AG04449 (cell line): ENCODE results near the gene ATF2.

Experiments used
- CTCF ChIA-PET: fragments of 350-600 bp; formaldehyde crosslinking; extraction: SDS; loops from one replicate; lab custom pipeline; 2021; ENCODE audit warnings: antibody characterized with exemption; lab: Yijun Ruan, JAX
- POLR2A ChIA-PET: fragments of 400-600, 350-600 bp; formaldehyde crosslinking; extraction: SDS; loops from one replicate; lab custom pipeline; 2020; ENCODE audit warnings: antibody characterized with exemption, inconsistent platforms; lab: Yijun Ruan, JAX
- DNase-seq: peaks from one replicate; pipeline ENCODE4 v3.0.0-alpha.2; 2010; ENCODE audit warnings: low read depth, low spot score
- H3K4me3 ChIP-seq: 2 replicates; pipeline ENCODE4 v1.5.1; 2011; ENCODE audit warnings: low read depth, mild to moderate bottlenecking, control low read depth, low read length
- TF ChIP-seq, protein P1 (sequence below): IDR thresholded peaks from one replicate; pipeline ENCODE4 v1.5.1; 2011; ENCODE audit warnings: mild to moderate bottlenecking, moderate library complexity, low read length, control low read depth, inconsistent platforms; ENCODE audit not compliant: insufficient read depth; ENCODE audit errors: missing control alignments

Gene ATF2

DNA sequence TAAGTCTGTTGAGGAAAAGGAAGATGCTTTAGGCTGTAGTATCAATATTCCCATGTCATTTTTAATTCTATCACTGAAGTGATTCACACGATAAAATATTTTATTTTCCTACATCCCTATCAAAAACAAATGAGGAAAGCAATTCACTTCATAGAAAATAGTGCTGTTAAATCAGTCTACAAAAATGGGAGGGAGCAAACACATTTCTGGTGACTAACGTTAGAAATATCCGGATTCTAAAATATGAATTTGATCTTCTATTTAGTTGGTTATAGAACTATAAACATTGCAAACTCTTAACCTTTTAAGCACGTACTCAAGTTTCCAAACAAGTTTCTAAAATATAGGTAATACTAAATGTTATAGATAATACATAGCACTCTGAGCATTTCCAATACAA, 20.8 kb downstream of the ATF2 start:
- TF ChIP-seq, protein P1, sequence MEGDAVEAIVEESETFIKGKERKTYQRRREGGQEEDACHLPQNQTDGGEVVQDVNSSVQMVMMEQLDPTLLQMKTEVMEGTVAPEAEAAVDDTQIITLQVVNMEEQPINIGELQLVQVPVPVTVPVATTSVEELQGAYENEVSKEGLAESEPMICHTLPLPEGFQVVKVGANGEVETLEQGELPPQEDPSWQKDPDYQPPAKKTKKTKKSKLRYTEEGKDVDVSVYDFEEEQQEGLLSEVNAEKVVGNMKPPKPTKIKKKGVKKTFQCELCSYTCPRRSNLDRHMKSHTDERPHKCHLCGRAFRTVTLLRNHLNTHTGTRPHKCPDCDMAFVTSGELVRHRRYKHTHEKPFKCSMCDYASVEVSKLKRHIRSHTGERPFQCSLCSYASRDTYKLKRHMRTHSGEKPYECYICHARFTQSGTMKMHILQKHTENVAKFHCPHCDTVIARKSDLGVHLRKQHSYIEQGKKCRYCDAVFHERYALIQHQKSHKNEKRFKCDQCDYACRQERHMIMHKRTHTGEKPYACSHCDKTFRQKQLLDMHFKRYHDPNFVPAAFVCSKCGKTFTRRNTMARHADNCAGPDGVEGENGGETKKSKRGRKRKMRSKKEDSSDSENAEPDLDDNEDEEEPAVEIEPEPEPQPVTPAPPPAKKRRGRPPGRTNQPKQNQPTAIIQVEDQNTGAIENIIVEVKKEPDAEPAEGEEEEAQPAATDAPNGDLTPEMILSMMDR = no peak
- no peak overlapping the region for H3K4me3 ChIP-seq
- POLR2A ChIA-PET = no interaction called here
- no peak for DNase-seq
- CTCF ChIA-PET = no interaction called here

DNA sequence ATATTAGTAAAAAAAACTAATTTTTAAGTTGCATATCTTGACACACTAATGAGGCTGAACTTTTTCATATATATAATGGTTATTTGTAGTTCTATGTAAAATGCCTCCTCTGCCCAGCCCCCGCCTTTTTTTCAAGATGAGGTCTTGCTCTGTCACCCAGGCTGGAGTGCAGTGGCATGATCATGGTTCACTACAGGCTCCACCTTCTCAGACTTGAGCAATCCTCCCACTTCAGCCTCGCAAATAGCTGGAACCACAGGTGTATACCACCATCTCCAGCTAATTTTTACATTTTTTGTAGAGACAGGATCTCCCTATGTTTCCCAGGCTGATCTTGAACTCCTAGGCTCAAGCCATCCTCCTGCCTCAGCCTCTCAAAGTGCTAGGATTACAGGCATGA, 24.3 kb downstream of the ATF2 start:
- POLR2A ChIA-PET = no interaction called here
- no peak for DNase-seq
- TF ChIP-seq, protein P1 = no peak
- no peak overlapping the region for H3K4me3 ChIP-seq
- CTCF ChIA-PET = no interaction called here

DNA sequence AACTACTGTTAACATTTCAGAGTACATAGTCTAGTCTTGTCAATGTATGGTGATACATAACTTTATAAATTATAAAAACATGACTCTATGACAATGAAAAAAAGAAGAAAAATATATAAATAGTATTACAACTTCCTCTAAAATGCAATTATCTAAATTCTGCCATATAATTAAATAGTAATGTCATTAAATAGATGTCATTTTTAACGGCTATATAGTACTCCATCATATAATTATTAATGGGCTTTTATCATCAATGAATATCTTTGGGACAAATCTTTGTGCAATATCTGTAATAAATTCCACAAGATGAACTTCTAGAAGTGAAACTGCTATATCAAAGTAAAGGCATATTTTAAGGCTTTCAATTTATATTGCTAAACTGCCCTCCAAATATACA, 24.8 kb downstream of the ATF2 start:
- TF ChIP-seq, protein P1 = no peak
- no peak overlapping the region for H3K4me3 ChIP-seq
- DNase-seq = no peak
- ChIA-PET POLR2A (no interaction called here), CTCF (no interaction called here)

DNA sequence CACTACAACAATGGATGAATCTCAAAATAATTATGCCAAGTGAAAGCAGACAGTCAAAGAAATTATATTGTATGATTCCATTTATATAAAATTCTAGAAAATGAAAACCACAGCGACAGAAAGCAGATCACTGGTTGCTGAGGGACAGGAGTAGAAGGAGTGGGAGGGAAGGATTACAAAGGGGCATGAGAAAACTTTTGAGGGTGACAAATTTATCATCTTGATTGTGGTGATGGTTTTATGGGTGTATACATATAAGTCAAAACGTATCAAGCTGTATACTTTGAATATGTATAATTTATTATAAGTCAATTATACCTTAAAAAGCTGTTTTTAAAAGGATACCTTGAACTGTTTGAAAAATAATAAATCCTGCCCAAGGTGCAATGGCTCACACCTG, 27.7 kb downstream of the ATF2 start:
- no peak overlapping the region for H3K4me3 ChIP-seq
- ChIA-PET POLR2A (no interaction called here), CTCF (interaction anchor here (1.6 to 1.7 kb wide), 2 partner anchors 21 to 26 kb away, joined by 3 to 6 read pairs; no protein-coding TSS in a partner anchor)
- no peak for DNase-seq
- TF ChIP-seq, protein P1 = no peak

DNA sequence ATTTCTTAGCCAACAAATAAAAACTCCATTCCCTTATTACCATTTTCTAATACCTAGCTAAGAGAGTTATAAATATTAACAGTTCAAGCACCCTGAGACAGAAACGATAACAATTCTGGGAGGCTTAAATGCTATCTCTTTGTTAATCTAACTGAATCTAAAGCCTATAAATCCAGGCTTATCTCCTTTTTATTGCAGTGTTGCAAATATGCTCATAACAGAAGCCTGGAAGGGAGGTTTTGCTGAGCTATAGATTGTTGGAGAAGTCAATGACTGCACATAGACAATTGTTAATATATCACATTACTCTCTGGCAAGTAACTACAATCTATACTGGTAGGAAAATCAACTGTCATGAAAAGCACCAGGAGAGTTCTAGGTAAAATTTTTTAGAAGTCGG, 30.2 kb downstream of the ATF2 start:
- POLR2A ChIA-PET = no interaction called here
- CTCF ChIA-PET = interaction anchor here (1.0 to 1.2 kb wide), 2 partner anchors 11 to 12 kb away, joined by 3 to 5 read pairs; no protein-coding TSS in a partner anchor

DNA sequence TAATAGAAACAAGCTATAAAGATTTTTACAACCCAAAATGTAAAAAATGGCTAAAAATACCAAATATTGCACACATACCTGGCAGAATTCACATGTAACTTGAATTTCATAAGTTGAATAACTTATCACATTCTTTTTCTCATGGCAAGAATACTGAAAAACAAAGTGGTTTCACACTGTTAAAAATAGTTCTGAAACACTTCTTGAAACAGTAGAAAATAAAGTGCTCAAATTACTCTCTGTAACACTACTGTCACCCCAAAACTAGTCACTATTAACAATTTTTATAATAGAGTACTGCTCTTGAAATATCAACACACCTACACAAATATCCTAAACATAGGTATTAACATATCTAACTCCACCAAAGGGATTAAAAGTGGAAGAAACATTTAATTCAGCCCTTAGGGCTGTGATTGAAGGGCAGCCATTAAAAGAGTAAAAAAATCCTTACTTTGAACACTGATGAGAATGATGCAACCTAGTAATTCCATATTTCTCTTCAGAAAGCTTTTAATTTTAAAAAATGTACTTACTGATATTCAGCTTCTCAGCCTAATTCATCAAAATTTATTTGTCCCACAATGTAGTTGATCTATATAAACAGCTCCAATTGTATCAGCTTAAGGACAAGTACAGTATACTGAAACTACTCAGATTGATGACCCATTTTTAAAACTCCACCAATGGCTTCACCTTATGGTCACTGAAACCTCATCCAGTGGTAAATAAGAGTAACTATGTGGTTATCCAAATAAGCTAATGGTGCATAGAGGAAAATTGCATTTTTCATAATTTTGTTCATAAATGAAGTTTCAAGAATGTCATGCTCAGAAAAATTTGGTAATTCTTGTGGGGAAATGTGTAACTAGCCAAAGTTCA, 31.4 kb downstream of the ATF2 start:
- ChIA-PET CTCF (interaction anchor here (0.8 to 1.6 kb wide), 6 partner anchors 11 to 32 kb away, joined by 3 to 5 read pairs (median 3); no protein-coding TSS in a partner anchor), POLR2A (no interaction called here)
- DNase-seq = no peak
- TF ChIP-seq, protein P1 = no peak
- no peak overlapping the region for H3K4me3 ChIP-seq

More for the DNA sequence above, 30.2 kb downstream of the ATF2 start:
- DNase-seq = no peak
- TF ChIP-seq, protein P1 = no peak
- H3K4me3 ChIP-seq = no peak overlapping the region
